ENCODE results near the gene EML4.

EML4 gene

DNA sequence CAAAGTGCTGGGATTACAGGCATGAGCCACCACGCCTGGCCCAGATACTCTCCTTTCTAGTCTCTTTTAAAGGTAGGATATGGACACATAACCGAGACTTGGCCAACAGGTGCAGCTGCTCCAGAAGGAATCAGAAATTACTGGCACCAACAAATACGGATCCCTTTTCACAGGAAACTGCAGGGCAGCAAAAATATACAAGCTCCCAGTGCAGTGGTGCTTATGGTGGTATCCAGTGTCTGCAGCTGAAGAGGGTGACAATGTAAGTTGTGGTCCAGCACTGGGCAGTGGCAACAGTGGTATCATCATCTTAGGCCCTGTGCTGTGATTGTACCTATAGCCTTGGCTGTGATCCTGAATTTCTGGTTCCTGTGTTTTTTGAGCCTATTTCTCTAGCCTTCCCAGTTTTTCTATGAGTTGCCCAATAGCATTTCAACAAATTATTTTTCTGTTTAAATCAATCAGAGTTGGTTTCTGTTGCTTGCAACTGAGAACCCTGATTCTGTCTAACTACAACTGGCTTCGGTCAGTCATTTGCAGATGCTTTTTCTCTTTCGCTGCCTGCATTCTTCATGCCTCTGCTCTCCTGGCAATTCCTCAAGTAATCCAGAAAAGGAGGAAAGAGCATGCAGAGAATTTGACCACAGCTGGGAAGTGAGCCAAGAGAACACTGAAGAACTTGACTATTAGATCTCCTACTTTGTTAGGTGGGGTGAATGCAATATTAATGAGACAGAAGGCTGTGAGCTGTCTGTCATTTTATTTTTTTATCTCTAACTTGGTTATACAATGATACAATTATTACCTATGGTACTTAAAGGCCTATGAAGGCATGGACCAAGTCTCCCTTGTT, 30.8 kb upstream of the EML4 start:
- no peak for DNase-seq

DNA sequence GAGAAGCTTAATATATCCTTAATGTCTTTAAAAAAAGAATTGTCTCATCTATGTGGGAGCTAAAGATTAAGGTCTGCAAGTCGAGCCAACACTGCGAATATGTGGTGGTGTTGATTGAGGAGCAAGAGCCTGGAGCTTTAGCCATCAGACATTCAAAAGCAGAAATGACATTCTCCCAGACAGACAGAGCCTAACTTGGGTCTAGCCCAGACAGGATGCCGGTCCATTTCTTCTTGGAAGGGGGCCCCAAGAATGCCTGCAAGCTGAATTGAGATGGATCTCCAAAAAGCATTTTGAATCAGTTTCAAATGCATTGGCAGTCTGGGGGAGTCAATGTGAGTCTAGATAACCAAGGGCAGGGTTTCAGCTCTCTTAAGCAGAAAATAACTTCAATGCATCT, 30.1 kb upstream of the EML4 start:
- DNase-seq, result no peak

DNA sequence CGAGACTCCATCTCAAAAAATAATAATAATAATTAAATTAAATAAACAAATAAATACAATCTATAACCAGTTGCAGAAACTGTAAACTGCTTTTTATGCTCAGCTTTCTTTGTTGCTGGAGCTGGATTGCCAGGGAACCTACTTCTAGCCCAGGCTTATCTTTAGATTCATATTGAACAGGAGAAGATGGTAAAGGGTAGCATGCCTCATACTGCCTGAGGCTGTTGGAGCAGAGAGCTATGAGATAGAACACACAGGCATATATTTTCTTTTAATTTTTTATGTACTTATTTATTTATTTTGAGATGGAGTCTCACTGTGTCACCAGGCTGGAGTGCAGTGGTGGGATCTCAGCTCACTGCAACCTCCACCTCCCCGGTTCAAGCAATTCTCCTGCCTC, 28.7 kb upstream of the EML4 start:
- DNase-seq, result no peak

DNA sequence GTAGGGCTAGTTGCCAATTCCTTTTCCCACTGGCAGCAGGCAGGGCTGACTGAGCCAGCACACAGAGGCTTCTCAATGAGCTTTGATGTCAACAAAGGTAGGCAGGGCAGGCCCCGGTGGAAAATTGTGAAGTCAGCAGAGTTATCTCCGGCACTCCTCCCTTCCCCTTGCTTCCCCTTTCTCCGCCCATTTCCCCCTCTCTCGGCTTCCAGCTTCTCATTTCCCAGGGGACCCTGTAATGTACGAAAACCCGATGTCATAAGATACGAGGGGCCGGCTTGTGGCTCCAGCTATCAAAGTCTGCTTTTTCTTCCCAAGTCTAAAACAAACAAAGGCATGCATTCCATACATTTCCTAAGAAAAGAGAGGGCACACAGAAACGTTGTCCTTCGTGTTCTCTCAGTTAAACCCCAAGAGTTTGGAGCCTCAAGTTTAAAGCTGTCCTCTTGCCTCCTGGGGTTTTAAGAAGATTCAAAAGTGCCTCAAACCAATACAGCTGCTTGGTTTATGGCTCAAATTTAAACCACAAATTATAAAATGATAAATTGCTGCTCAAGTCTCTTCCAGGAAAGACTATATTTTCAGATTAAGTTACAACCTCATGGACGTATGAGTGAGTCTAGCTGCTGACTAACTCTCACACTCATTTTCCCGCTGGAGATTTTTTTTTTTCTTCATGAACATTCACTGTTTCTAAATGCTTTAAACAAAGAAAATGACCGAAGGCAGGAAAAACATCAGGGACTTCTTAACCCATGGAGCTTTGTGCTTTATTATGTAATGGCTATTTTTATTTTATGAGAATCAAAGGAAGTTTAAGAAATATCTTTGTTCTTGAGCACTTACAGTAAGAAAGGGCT, 27.2 kb upstream of the EML4 start:
- peak; percentile 58 for DNase-seq

DNA sequence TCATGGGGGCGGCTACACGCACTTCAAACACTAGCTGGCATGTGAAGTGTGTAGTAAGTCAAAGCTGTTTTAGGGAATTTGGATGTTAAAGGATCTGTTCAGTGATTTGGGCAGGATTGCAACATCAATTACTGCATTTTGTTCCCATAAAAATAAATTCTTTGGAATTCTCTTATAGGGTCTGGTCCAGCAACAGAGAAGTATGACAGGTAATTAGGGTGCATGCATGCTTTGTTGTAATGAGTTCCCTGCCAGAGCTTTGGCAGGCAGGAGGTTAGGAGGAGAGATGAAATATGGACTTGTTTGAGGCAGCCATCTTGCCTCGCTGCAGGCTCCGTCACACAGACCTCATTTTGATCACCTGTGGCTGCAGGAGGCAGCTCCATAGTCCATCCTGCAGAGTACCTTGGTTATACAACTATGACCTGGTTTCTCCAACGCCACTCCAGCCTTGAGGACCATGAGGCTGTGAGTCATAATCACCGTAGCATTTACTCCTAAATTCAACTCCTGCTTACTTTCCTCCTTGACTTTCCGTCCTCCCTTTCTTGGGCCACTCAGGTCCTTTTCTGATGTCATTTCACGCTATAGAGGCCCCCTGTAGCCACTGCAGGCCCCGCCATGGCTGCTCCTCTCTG, 26.5 kb upstream of the EML4 start:
- DNase-seq, result no peak

DNA sequence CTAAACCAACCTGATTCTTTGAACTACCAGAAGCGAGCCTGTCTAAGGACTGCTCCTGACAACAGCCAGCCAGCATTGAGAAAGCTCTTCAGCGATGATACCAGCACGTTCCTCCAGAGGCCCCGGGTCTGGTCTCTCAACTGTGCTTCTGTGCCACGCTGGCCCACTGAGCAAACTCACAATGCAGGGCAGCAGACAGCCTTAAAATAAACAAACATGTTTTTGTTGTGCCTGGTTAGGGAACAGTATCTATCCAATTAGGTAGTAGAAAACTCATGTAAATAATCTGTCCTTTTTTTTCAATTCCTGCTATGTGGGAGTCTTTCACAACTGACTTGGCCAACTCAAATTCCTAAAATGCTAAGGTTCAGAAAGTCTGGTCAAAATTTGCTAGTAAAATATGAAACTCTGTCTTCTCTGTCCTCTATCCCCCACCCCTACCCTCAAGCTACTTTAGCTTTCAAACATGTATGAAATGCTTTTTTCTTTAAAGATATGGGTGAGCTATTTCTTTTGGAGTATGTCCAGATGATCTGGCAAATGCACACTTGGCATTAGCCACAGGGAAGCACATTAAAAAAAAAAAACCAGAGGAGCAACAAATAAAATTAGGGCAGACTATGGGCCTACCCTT, 21.4 kb upstream of the EML4 start:
- no peak for DNase-seq

DNA sequence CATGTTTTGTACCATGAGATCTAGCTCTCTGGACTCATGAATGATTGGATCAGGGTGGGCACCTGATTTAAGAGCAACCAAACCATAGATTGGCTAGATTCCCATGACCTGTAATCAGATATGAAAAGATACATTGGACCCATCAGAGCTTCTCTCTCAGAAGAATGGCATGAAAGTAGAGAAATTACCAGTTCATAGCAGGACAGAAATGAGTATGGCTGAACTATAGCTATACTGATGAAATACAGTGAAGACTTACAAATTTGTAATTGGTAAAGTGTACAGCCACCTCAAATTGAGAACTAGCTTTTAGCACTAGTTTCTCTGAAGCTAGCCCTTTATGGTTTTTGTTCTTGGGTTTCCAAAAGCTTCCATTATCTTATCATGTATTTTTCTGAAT, 19.0 kb upstream of the EML4 start:
- DNase-seq, result no peak

DNA sequence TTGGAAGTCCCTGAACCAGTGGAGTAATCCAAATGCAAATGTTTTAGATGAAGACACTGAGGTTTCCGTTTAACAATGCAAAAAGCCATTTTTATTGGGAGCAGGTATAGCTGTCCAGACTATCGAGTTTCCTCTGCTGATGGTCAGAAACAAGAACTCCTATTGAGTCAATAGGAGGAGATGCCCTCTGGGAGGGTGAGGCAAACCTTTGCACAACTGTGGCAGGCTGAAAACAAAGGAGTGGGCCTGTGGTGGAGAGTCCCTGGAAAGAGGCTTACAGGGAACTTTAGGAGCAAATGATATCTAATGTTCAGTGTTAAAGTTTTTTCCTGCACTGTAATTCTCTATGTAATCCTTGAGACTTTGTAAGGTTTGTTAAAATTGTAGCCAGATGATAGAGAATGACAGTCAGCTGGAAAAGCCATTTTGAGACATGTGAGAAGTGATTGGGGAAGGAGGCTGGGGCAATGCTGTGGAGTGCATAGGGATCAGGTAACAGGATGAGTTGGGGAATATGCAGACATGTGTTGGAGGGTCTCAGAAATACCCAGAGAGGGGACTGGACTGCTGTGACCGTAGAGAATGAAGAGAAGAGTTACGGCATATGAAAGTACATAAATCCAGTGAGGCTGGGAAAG, 15.1 kb upstream of the EML4 start:
- no peak for DNase-seq

DNA sequence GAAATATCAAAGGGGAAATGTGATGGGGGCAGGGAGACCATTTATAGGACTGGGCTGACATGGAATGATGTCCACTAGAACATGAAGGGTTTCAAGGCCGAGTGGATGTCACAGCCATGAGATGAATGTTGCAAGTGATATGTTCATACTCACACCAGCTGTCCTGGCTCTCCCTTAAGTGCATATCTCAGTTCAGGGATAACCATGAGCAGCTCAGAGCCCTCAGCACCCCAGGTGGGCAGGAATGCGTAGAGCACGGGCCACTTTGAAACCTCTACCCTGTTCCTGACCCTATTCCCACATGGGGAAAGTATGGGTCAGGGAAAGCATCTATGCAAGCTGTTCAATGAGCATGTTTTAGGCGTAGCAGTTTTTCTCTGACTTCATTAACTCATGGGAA, 12.4 kb upstream of the EML4 start:
- no peak for DNase-seq

DNA sequence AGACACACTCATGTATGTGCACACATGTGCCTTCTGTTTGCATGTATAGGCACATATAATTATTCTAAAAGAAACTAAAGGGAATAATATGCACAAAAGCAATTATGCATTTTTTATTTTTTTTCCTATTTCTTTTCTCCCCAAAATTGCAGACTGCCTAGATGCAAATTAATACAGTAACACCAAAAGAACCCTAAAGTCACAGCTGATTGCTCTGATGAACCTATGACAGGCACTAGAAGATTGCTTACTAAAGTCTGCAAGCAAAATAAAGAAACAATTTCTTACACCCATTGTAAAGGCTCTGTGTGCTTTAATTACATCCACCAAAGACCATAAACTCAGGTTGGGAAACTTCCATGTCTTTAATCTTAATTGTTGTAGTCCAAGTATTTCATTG, 7.7 kb upstream of the EML4 start:
- no peak for DNase-seq

DNA sequence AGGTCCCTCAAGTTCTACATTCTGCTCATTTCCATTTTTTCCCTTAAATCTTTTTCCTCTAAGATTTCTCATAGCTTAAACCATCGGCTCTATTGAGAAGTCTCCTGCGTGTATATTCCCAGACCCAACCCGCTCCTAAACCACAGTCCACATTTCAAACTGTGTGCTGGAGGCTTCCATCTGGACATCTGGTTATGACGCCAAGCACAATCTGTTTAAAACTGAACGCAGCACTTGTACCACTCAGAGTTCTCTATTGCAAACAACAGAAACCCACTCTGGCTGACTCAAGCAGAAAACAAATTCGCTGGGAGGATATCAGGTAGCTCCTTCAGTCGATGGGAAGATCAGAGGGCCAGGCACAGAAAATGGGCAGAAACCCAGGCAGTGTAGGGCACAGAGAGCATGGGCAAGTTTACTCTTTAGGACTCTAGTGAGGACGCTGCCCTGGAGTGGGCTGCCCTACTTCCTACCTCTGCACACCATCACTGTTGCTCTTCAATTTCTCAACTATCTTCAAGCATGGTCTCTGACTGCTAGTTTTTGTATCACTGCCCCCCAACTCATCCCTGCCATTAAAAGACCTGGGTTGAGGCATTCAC, 5.6 kb upstream of the EML4 start:
- DNase-seq, result no peak

DNA sequence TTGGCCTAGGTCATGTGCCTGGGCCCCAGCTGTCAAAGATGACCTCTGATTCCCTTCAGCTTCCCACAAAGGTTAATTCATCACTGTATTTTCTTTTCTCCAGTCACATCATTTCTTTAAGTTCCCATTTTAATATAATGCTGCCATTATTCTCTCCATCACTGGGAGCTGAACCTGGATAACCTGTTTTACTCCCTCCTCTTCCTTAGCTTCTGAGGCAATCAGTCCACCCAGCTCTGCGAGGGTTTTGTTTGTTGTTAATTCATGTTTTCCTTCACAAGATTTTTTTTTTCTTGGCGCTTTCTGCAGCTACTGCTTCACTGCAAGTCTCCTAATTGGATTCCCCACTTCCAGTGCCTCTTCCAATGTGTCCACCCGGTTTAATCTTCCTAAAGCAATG, 5.1 kb upstream of the EML4 start:
- DNase-seq, result no peak

DNA sequence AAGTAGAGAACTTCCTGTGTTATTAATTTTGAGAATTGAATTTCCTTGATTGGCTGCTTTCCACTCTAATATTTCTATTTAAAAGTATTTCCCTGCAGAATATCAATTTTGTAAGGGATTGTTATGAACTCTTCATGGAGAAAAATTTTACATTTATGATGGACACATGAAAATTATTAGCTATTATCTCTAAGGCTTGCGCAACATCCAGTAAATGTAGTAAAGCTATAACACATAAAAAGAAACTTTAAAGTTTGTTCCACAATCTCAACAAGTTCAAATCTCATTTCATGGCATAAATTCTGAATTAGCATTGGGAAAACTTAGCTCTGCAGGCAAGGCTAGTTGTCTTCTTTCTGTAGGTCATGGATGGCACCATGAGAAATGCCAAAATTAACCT, 4.2 kb upstream of the EML4 start:
- DNase-seq, result no peak

DNA sequence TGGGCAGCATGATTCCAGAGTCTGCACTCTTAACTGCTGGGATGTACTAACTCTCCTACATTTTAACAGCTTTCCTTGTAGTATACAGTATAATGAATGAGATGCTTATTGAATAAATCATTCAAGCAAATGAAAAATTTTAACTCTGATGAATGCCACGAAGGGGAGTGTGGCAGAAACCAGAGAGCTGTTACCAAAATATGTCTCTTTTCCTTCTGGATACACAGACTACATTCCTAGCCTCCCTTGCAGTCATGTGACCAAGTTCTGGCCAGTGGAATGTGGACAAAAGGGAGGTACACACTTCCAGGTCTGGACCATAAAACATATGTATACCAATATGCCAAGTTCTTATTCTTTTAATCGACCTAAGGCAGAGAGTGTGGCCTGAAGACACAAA, 1.7 kb upstream of the EML4 start:
- DNase-seq, result no peak

DNA sequence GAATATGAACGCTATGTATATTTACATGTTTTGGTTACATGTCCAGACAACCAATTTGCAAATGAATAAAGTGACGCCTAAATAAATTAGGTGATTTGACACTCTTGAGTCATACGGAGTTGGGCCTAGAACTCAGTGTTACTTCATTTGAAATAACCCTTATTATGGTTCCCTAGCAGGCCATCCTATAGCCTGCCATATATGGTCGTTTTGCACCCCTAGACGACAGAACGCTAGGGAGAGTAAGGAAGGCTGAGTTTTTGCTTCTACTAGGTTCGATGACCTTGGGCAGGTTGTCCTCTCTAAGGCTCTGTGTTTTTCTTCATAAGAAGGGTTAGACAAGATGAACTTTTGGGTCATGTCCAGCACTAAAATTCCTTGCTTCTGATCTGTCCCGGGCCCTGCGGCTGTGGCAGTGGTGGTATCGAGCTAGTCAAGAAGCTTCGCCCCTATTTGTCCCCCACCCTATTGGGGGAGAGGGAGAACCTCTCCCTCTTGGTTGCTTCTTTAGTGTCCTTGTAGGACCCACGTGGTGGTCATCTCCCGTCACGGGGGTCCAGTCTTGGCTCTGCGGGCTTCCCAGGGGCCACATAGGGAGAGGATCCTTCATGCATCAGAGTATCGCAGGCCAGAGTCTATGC, 574 bp upstream of the EML4 start:
- no peak for DNase-seq

DNA sequence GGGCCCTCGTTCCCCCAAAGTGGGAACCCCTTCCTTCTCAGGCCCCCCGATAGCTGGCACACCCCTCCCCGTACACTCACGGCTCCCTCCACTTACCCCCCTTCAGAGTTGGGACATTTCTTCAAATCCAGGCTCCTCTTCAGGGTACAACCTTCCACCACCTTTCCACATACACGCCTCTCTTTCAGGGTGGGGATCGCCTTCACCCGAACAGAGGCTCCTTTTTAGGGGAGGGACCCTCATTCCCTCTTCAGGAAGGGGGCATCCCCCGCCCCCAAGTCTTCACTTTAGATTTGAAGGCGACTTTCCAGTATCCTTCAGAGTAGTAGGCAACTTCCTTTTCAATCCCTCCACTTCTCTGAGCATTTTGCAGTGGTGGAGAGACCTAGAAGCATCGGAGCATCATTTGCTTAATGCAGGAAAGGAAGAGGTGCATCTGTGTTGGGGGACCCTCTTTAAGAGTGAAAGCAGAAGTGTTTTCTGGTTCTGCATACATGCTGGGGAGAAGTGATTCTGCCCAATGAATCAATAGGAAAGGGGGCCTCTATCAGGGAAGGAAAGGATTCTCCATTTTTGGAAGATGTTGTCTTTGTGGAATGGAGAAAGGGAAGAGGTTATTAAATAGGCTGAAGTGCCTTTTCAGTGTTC, 845 bp downstream of the EML4 start:
- peak; percentile 53 for DNase-seq

DNA sequence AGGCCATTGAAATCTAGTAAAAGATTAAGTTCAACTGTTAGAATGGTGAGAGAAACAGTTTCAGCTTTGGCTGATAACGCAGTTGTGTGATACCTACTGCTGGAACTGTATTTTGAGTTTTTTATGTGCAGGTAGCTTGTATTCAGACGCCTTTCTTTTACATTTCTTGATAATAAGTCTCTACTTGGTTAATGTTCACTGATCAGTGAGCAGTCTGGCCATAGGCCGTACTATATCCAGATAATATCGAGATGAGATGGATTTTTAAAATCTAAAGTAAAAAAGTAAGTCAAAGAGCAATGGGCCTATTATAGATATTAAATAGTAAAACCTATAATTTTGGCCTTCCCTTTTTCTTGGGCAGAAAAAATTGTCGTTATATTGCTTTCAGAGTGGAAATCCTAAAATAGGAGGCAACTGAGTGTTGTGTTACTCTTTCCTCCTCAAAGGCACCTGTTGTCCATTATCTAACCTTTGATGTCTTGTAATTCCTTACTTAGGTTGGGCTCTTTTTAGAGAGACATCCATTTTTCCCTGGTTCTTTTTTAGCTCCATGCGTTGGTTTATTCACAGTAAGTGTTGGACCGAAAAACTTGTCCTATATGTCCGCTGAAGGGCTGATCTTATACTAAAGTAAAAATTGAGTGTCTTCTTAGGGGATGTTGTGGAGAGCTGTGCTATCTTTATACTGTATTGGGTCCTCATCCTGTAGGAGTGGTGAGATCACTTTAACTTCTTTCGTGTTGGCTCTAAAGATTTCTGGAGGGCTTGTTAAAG, 1.7 kb downstream of the EML4 start:
- no peak for DNase-seq

DNA sequence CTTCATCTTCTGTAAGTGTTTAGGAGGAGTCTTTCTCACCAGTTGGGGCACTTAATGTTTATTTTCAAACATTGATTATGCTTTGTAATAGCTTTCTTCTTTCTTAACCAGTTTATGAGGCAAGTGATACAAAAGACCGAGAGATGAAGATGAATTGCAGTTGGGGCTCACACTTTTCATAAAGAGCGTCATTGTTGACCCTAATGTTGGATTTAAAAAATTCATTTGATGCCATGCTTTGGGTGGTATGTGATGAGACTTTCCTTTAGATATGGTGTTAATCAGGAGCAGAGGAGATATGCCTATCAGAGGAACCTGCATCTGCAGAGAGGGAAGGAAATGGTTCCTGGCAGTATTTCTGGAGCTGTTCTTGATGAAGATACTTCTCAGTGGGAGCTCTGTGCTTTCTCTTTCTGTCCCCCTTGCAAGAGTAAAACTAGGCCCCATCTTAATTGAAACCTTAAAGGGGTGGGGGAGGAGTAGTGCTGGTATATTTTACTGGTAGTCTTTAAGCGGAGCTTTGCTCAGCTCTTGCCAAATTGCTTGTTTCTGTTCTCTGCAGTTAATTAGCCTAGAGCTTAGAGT, 2.3 kb downstream of the EML4 start:
- peak; percentile 20 for DNase-seq

DNA sequence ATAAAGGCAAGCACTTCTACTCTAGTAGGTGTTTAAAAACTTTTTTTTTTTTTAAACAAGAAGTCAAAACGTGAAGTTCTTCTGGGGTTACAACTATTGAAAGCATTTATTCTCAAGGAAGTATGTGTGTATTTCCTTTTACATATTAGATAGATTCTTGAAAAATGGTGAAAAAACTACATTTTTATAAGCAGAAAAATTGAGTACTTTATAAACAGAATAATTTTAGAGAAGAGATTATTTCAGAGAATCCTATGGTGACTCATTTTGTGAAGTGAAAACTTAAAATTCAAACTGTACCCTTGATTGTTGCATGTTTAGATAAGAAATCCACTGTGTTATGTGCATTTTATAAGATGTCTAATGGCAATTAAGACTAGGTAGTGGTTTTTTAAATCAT, 2.9 kb downstream of the EML4 start:
- no peak for DNase-seq

DNA sequence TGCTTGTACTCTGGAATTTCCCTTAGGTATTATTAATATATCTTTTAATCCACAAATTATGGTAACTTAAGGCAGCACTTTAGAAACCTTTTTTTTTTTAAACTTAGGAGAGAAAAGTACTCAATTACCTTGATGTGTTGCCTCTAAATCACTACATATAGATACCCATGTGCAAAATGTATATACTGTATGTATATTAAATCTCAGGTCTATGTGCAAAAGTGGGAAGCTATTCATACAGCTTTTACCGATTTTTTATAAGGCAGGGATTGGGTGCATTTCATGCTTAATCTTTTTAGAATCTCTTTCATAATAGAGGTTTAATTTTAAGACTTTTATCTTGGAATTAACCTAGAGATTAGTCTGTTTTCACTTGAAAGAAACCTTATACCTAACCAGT, 3.4 kb downstream of the EML4 start:
- DNase-seq, result no peak
